GM18498 (cell line): Measurements from ENCODE around the gene SPP2.

ENCODE experiments used
- ATAC-seq: cut with Tn5 transposase; IDR thresholded peaks from one replicate; pipeline ENCODE4 v1.9.1; 2021; ENCODE audit warnings: mild to moderate bottlenecking, moderate library complexity; ENCODE audit not compliant: unreplicated experiment

Gene SPP2

DNA sequence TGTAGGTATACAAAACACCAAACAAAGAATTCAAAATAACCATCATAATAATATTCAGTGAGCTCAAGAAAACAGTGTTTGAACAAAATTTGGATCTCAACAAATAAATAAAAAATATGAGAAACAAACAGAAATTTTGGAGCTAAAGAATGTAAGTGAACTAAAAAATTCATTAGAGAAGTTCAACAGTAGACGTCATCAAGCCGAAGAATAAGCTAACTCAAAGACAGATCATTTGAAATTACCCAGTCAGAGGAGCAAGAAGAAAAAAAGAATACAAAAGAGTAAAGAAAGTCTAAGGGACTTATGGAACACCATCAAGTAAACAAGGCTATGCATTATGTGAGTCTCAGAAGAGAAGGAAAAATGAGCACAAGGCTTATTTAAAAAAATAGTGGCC, 16.6 kb upstream of the SPP2 start:
- ATAC-seq: no peak

DNA sequence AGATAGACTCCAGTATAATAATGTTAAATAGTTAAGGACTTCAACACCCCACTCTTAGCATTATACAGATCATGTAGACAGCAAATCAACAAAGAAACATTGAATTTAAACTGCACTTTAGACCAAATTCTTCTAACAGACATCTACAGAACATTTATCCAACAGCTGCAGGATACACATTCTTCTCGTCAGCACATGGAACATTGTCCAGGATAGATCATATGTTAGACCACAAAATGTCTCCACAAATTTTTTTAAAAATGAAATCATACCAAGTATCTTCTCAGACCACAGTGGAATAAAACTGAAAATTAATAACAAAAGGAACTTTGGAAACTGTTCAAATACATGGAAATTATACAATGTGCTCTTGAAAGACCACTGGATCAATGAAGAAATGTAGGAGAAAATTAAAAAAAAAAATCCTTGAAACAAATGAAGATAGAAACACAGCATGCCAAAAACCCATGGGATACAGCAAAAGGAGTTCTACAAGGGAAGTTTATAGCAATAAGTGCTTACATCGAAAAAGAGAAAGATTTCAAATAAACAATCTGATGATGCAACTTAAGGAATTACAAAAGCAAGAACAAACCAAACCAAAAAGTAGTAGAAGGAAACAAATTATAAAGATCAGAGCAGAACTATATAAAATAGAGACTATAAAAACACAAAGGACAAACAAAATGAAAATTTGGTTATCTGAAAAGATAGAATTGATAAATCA, 12.3 kb upstream of the SPP2 start:
- ATAC-seq: no peak

DNA sequence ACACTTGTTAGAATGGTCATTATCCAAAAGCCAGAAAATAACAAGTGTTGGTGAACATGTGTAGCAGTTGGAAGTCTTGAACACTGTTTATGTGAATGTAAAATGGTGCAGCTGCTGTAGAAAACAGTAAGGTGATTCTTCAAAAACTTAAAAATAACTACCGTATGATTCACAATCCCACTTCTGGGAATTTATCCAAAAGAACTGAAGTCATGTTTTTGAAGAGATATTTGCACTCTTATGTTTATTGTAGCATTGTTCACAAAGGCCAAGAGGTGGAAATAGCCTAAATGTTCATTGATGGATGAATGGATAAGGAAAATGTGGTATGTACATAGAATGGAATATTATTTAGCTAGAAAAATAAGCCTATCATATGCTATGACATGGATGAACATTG, 6.3 kb upstream of the SPP2 start:
- no peak for ATAC-seq

DNA sequence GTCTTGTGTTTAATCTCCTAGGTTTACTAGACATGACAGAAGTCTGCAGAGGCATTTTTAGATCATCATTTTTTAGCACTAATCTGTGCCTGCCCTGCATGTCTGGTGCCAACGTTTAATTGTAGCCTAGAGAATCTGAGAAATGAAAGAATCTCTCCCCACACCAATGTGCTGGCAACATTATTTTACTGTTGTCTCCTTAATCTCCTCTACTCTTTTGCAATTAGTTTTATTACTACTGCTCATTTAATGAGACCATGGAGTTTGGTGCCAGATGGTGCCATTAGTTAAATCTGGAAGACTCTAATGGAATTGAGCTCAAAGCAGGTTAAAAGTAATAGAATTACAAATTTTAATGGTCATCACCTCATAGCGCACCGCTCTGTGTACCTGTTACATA, 4.0 kb upstream of the SPP2 start:
- no peak for ATAC-seq

DNA sequence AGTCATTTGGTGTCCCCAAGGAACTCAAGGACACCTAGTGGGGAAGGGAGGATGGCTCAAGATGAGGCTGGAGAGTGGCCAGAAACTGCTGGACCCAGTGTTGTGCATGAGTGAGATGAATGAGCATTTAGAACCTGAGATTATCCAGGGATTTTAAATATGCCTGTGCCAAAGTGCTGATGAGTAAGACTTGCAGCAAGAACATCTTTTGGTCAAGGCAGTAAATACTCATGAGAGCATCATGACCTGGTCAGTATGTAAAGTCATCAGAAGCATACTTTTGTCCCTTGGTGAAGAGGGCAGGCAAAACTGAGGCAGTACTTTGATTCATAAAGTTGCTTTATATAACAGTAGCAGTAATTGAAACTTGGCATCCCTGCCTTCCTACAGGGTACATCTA, 3.1 kb upstream of the SPP2 start:
- no peak for ATAC-seq

DNA sequence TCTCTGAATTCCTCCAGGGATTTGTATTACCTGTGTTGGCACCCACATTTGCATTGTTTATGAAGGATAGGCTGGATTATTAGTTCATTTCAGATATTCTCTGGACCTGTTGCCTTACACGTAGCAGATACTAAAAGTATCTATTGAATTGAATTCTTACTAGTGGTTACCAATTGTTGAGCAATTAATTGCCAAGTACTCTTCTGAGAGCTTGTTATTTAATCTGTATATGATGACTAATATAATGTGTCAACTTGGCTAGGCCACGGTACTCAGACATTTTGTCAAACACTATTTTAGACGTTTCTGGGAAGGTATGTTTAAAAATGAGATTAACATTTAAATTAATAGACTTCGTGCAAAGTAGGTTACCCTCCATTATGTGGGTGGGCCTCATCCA, 2.5 kb upstream of the SPP2 start:
- ATAC-seq: no peak

DNA sequence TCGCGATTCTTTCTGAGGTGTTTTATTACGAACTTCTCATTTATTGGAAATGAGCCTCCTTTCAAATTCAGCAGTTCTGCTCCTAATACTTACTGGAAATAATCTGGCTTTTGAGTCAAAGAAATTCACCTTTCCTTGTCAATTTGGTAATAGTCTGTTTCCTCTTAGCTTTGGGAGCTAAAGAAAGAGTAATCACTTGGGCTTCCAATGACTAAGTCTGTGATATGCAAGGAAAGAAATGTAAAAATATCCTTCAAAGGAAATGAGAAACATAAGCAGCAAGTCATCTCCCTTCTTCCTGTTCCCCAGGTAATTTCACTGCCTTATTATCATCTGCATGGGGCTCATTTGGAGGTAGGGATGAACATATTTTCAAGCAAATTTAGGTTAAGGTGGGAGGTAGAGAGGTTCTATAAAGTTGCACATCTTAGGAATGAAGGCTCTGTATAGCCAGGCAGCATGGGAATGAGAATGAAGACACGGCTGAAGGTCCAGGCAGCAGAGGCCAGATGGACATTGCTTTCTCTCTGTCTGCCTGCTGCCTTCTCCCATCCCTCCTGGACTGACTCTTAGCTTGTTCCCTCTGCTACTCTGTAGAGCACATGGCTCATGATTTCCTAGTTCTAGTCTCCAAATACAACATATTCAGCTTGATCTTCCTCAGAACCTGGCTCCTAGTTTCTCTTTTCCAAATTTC, 1.0 kb downstream of the SPP2 start:
- ATAC-seq: no peak

DNA sequence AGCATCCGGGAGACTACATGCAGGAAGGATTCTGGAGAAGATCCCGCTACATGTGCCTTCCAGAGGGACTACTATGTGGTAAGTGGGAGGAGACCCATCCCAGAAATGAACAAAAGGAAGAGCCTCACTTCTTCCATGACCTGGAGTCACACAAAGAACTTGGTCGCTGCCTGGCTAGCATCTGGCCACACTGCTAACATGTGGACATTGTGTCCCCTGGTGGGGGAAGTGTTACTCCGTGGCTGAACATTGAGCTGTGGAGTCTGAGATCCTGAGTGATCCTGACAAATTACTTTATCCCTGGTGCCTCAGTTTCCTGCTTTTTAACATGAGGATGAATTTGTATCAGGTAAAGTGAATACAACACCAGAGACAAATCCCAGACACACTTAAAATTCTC, 8.4 kb downstream of the SPP2 start:
- ATAC-seq: no peak

DNA sequence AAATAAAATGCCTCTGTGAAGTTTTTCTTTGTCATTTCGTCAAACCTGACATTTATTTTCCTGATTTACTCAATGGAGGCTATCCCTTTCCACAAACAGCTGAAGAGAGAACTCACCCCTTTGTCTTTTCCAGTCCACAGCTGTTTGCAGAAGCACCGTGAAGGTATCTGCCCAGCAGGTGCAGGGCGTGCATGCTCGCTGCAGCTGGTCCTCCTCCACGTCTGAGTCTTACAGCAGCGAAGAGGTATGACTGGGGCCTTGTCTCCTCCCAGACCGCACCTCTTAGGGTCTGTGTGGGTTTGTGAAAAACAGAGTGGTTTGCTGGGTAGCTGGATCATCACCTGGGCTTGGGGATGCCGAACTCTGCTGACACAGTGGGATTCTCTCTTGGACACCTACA, 9.7 kb downstream of the SPP2 start:
- ATAC-seq: no peak

DNA sequence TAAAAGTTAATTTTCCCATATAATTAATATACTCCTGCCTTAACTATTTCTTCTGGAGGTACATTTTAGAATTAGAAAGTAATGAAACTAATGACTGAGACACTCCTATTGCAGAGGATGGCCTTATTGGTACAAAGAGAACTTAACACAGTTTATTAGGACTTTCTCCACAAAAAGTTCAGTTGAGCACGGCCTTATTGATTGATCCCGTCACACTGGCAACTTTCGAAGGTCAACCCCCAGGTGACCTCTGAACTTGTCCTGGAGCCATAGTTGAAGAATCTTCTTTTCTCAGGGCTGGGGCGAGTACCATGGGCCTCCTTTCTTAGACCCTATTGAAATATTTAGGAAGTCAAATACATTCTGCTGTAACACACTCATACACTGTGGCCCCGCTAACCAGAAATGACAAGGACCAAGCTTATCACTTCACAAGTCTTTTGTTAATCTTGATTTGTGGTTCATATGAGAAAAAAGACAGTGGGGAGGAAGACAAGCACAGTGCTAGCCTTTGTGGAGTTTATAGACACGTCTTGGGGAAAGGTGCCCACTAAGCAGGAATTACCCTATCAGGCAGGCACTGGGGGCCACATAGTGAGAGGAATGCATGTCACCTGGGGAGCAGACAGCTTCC, 11.2 kb downstream of the SPP2 start:
- ATAC-seq: no peak

DNA sequence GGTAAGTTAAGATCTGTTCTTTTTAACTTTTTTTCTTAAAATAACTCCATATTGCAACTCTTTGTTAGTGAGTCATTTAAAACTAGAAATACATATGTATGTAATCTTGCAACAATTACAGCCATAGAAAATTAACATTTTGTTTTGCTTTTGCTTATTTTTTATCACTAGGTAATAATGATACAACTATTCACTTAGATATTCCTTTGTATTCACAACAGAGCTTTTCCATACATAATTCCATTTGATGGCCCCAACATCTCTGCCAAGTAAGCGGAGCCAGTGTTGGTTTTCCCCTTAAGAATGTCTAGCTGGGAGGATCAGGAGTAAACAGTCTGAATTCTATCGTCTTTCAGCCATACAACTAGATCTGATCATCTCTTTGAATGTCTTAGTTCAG, 16.1 kb downstream of the SPP2 start:
- ATAC-seq: no peak

DNA sequence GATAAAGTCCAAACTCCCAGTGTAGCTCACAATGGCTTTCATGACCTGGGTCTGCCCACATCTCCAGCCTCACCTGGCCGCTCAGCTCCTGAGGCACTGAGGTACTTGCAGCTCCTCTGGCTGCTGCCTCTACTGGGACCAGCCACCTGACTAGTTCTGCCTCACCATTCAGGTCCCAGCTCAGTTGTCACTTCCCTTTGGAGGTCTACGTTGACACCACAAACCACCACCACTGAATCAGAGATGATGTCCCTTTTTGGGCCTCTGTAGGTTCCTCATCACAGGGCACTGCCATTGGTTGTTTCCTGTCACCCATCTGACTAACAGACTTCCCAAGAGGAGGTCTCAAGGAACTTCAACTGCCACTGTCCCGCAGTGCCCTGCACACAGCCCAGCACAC, 21.2 kb downstream of the SPP2 start:
- ATAC-seq: no peak

DNA sequence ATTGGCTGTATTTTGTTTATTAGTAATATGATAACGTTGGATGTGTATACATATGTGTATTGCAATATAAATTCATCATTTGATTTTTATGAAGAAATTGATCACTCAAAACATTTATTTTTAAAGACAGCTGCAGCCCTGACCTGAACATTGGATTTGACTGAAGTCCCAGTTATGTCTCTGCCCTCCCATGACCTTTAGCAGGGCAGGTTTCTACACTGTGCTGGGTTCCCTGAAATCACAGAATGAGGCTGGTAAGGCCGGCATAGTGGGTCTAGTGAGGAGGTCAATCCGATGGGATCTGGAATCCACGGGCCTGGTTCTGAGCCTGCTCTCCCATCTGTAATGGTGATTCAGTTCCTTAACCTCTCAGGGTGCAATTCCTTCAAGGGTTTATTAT, 22.0 kb downstream of the SPP2 start:
- no peak for ATAC-seq

DNA sequence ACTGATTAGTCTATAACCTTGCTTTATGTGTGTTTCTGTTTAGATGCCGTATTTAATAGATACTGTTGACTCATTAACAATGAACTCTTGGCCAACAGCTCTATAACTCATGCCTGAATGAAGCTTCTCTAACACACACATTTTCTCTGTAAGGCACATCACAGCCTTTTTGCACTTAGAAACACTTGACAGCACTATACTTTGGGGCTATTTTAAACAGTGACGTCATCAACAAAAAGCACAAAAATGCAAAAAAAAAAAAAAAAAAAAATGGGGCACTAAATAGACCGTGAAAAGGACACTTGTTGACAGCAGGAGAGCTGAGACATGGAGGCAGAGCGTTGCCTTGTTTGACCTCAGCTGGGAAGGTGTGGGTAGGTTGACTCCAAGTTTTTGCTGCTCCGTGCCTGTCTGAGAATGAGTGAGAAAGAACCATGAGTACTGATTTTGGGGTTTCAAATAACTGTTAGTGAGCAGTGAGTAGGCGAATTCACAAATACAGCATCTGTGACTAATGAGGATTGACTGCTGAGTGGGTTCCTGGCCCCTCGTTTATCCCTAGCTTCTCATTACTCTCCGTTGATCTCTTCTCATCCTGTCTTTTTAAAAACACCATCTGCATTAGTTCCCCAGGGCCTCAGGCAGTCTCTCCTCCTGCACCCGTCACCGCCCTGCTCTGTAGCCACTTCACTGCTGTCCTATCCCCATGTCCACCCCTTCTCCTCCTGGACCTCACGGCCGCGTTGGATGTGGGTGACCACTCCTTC, 24.4 kb downstream of the SPP2 start:
- no peak for ATAC-seq

DNA sequence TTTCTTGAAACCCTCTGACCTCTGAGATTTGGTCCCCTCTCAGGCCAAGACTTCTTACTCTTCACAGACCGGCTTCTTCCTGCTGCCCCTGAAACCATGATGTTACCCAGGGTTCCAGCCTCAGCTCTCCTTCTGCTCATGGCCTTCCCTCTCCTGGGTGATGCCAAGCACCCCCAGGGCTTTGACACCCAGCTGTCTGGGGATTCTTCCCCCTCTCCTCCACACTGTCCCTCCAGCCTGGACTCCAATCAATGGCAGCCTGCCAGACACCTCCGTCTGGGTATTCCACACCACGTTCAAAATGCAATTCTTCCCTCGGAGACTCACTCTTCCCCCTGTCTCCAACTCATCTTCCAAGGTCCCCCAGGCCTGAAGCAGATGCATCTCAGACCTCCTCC, 25.0 kb downstream of the SPP2 start:
- no peak for ATAC-seq

DNA sequence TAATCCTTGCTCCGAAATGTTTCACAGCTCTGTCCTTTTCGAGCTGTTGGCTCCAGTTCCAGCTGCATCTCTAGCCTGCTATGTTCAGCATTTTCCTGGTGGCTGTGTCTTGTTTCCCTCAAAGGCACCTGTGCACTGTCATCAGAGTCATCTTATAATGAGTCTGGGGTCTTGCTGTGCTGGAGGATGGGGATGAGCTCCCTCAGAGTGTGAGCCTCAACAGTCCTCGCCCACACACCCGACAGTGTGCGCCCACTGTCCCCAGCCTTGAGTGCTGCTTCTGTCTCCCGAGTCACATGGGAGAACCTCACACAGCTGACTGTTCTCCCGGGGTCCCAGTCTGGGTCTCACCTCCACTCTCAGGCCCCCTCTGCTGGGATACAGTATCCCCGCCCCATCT, 25.4 kb downstream of the SPP2 start:
- no peak for ATAC-seq

DNA sequence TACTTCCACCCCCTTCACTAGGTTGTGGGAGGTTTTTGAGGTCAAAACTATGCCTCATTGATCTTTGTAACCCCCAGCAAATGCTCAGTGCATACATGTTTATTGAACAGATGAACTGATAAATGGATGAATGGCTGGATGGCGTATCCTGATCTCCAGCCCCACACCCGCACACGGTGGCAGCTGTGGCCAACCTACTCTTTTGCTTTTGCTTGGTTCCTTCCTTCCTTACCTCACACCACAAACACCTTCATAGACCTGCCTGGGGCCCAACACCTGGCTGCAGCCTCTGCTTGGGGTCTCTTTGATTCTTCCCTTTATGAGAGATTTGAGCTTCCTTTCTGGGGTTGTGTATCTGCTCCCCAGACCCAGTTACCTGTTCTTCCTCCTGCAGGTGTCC, 25.9 kb downstream of the SPP2 start:
- no peak for ATAC-seq

DNA sequence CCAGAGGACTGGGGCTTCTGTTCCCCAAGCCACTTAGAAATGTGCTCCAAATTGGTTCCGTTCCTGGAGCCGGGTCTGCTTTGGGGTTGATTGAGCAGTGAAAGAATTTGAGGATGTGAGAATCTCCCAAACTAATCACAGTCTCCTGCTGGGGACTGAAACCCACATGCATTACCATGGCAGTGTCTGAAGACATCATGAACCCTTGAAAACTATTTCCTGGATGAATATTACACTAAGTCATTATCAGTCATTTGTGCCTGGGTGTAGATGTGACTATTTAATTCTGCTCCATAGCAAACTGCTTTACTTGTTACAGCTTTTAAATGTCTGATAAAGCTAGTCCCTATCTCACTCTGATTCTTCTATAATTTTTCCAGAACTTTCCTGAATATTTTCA, 27.6 kb downstream of the SPP2 start:
- no peak for ATAC-seq

DNA sequence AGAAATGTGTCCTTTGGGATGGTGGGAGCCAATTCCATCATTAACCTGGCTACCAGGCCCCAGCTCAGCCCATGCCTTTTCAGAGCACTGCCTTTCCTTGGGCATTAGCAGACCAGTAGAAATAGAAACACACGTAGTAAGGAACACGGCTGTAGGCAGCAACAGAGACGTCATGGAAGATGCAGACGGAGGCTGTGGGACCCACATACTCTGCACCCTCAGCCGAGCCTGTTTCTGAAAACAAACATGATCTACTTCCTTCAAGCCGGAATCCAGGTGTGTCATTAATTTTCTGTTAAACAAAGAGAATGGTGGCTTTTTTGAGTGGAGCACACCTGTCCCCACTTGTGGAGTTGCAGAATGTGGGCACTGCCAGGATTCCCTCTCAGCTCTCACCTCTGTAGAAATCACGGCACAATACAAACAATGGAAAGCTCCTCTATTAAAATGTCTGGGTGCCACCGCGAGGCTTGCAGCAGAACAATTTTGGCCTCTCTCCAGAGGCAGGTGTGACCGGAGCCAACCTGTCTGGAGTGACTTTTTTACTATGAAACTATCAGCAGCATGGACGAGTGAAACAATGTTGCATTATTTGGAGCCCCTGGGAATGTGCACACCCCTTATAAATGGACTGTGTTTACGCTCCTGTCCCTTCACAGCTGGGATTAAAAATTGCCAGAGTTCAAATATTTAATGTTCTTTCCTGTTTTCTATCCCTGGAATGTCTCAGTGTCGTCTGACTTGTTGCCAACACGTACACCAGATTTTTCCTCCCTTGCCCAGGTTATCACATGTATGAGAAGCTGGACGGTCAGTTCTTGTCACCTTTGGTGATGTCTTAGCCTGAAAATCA, 31.7 kb downstream of the SPP2 start:
- no peak for ATAC-seq

DNA sequence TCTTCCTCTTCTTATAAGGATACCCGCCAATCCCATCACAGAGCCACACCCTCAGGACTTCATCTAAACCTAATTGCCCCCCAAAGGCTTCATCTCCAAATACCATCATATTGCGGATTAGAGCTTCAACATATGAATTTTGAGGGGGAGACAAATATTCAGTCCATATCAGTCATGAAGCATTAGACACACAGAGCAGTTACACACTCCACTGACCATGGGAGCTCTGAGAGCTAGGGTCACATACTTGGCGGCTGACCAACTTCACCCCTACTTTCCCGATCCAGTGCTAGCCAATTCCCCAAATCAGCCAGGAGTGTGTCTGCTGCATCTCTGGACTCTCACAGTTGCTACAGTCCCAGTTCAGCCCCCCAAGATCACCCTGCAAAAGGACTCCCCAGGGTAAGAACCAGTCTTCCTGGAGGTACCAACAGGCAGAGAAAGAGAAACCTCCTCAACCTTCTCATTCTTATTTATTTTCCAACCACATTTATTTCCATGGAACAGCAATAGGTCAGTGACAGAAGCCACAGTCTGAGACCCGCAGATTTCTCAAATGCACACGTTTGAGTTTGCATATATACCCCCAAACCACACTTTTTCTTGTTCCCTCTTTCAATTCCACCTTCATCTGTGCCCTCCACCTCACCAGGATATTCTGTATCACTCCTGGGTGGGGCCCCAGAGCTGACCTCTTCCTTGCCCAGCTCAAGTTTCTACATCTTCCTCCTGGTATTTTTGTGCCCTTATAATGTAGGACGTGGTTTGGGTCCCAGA, 33.3 kb downstream of the SPP2 start:
- ATAC-seq: no peak
